GM23338 (cell line): ENCODE data around the gene TMCC1. TPM values are rescaled to one million over a fixed set of nuclear protein-coding genes. Genes with fewer than 3 reads are reported as not detected.

Experiments used
- ATAC-seq: fragments of 200-7000 bp; cut with Tn5 transposase; 3 replicates; pipeline ENCODE4 v1.9.1; 2020
- DNase-seq: peaks from one replicate; pipeline ENCODE4 v3.0.0-alpha.2; 2015; ENCODE audit warnings: low spot score
- H2AFZ ChIP-seq: fragments of 200-600 bp; sonication (generic); 2 replicates; pipeline ENCODE4 v1.8.0; 2016; ENCODE audit warnings: antibody characterized with exemption, mild to moderate bottlenecking, moderate library complexity
- H3F3A ChIP-seq: fragments of 200-600 bp; sonication (generic); replicated peaks from 2 replicates; pipeline ENCODE4 v1.8.0; 2017; ENCODE audit warnings: antibody characterized with exemption, mixed run types, low read depth
- H3K27ac ChIP-seq: fragments of 200-600 bp; sonication (generic); 2 replicates; pipeline ENCODE4 v1.6.1; 2016; ENCODE audit warnings: low read depth
- H3K27me3 ChIP-seq: fragments of 200-600 bp; sonication (generic); 2 replicates; pipeline ENCODE4 v1.8.0; 2016; ENCODE audit warnings: mild to moderate bottlenecking, mixed run types, moderate library complexity; ENCODE audit not compliant: insufficient read depth
- H3K36me3 ChIP-seq: fragments of 200-600 bp; sonication (generic); 2 replicates; pipeline ENCODE4 v1.8.0; 2016; ENCODE audit warnings: mild to moderate bottlenecking; ENCODE audit not compliant: insufficient read depth
- H3K4me1 ChIP-seq: fragments of 200-600 bp; sonication (generic); 2 replicates; pipeline ENCODE4 v1.8.0; 2016; ENCODE audit warnings: mild to moderate bottlenecking, moderate library complexity; ENCODE audit not compliant: insufficient read depth
- H3K4me2 ChIP-seq: fragments of 200-600 bp; sonication (generic); 2 replicates; pipeline ENCODE4 v1.7.1; 2017; ENCODE audit warnings: mixed run types
- H3K4me3 ChIP-seq: fragments of 200-600 bp; sonication (generic); 2 replicates; pipeline ENCODE4 v1.6.1; 2016; ENCODE audit warnings: mixed run types
- H3K79me2 ChIP-seq: fragments of 200-600 bp; sonication (generic); replicated peaks from 2 replicates; pipeline ENCODE4 v1.8.0; 2017; ENCODE audit warnings: mild to moderate bottlenecking; ENCODE audit not compliant: insufficient read depth
- H3K9me2 ChIP-seq: fragments of 200-600 bp; sonication (generic); 2 replicates; pipeline ENCODE4 v1.8.0; 2017; ENCODE audit not compliant: insufficient read depth
- H4K20me1 ChIP-seq: fragments of 200-600 bp; sonication (generic); replicated peaks from 2 replicates; pipeline ENCODE4 v1.8.0; 2017; ENCODE audit warnings: mild to moderate bottlenecking; ENCODE audit not compliant: insufficient read depth
- H3K27ac Mint-ChIP-seq: 2 replicates; pipeline ENCODE4 v1.8.0; 2020; ENCODE audit warnings: inconsistent platforms, mild to moderate bottlenecking, moderate library complexity, mixed read lengths
- H3K27me3 Mint-ChIP-seq: 3 replicates; pipeline ENCODE4 v1.8.0; 2022; ENCODE audit warnings: low read depth, mild to moderate bottlenecking, moderate library complexity, mixed read lengths, inconsistent platforms; ENCODE audit not compliant: insufficient read depth, poor library complexity
- H3K36me3 Mint-ChIP-seq: 3 replicates; pipeline ENCODE4 v1.8.0; 2021; ENCODE audit warnings: low read depth, mild to moderate bottlenecking, inconsistent platforms, moderate library complexity, mixed read lengths
- H3K4me1 Mint-ChIP-seq: 3 replicates; pipeline ENCODE4 v1.8.0; 2020; ENCODE audit warnings: mild to moderate bottlenecking, inconsistent platforms, mixed read lengths
- H3K4me3 Mint-ChIP-seq: 3 replicates; pipeline ENCODE4 v1.8.0; 2021; ENCODE audit warnings: moderate library complexity, mild to moderate bottlenecking, inconsistent platforms, mixed read lengths
- H3K9me3 Mint-ChIP-seq: 3 replicates; pipeline ENCODE4 v1.8.0; 2020; ENCODE audit warnings: moderate library complexity, mild to moderate bottlenecking, inconsistent platforms, mixed read lengths
- CREB1 ChIP-seq: fragments of 250-450 bp; sonication (Bioruptor Pico); IDR thresholded peaks from 2 replicates; pipeline ENCODE4 v1.5.0; 2020; ENCODE audit warnings: low read depth, mild to moderate bottlenecking, moderate library complexity
- ETS1 ChIP-seq: IDR thresholded peaks from 2 replicates; pipeline ENCODE4 v1.6.1; 2016; ENCODE audit warnings: antibody characterized with exemption
- EZH2 ChIP-seq: fragments of 200-600 bp; sonication (generic); IDR thresholded peaks from one replicate; pipeline ENCODE4 v1.8.0; 2017; ENCODE audit warnings: antibody characterized with exemption, mild to moderate bottlenecking, low read depth; ENCODE audit not compliant: unreplicated experiment
- EZH2phosphoT487 ChIP-seq: fragments of 200-600 bp; sonication (generic); IDR thresholded peaks from one replicate; pipeline ENCODE4 v1.8.1; 2018; ENCODE audit warnings: antibody characterized with exemption; ENCODE audit not compliant: unreplicated experiment
- JUNB ChIP-seq: IDR thresholded peaks from one replicate; pipeline ENCODE4 v1.6.1; 2016; ENCODE audit warnings: antibody characterized with exemption; ENCODE audit not compliant: unreplicated experiment
- NANOG ChIP-seq: IDR thresholded peaks from 2 replicates; pipeline ENCODE4 v1.6.1; 2016; ENCODE audit warnings: antibody characterized with exemption, borderline replicate concordance
- POLR2AphosphoS5 ChIP-seq: IDR thresholded peaks from 2 replicates; pipeline ENCODE4 v1.6.1; 2016; ENCODE audit warnings: antibody characterized with exemption, low read depth
- REST ChIP-seq: IDR thresholded peaks from one replicate; pipeline ENCODE4 v1.6.1; 2018; ENCODE audit warnings: antibody characterized with exemption; ENCODE audit not compliant: unreplicated experiment
- STAT1 ChIP-seq: IDR thresholded peaks from one replicate; pipeline ENCODE4 v1.6.1; 2016; ENCODE audit warnings: antibody characterized with exemption; ENCODE audit not compliant: unreplicated experiment
- ZNF114 ChIP-seq: fragments of 250-450 bp; sonication (Bioruptor Pico); IDR thresholded peaks from 2 replicates; pipeline ENCODE4 v1.5.0; 2020; ENCODE audit warnings: mild to moderate bottlenecking, moderate library complexity
- ZNF331 ChIP-seq: fragments of 250-450 bp; sonication (Bioruptor Pico); IDR thresholded peaks from 2 replicates; pipeline ENCODE4 v1.5.0; 2020; ENCODE audit warnings: low read depth, mild to moderate bottlenecking, moderate library complexity
- polyA plus RNA-seq: library from polyadenylated mRNA; unstranded; fragments of >200 nt; fragmentation: Nextera tagmentation; extraction: Ambion mirVana; gene quantifications from 2 replicates; pipeline ENCODE4 v1.2.1, GENCODE V29; 2016
- total RNA-seq: library from RNA; depleted of rRNA; stranded (reverse); fragments of >200 nt; shearing (Covaris generic); gene quantifications from 2 replicates; pipeline ENCODE4 v1.2.3, GENCODE V29; 2014
- TF ChIP-seq, protein P1 (sequence below): fragments of 250-450 bp; sonication (Bioruptor Pico); IDR thresholded peaks from 2 replicates; pipeline ENCODE4 v1.5.0; 2020; ENCODE audit warnings: mild to moderate bottlenecking, moderate library complexity
- TF ChIP-seq, protein P2 (sequence below), 2 experiments: fragments of 200-600 bp in 1 of 2; sonication (generic) in 1 of 2; conservative IDR thresholded peaks; 2 replicates each; pipeline versions ENCODE4 v1.5.1 to v1.6.1; 2016 to 2017; ENCODE audit warnings: antibody characterized with exemption in 2 of 2, low read depth in 2 of 2, mild to moderate bottlenecking in 2 of 2, moderate library complexity in 1 of 2

TMCC1 gene
- total and polyA plus RNA-seq, 2 experiments from 2014 or later: 8.2 to 18.4 TPM

GRCh38 chr3:129621626-129622225 is 271.8 kb downstream of the TMCC1 start:
- H3K4me1 Mint-ChIP-seq: peaks cover 32% of the 10 kb centered on the region
- no peaks in the 10 kb centered on the region for H3K27me3 ChIP-seq
- H3K9me2 ChIP-seq: no peaks in the 10 kb centered on the region
- no peaks in the 10 kb centered on the region for H4K20me1 ChIP-seq
- TF ChIP-seq NANOG (no peak), EZH2phosphoT487 (no peak), ETS1 (no peak), STAT1 (no peak), REST (no peak), JUNB (no peak), POLR2AphosphoS5 (no peak), ZNF114 (CRISPR knock-in tag) (no peak), CREB1 (CRISPR knock-in tag) (no peak), EZH2 (no peak), ZNF331 (no peak)
- TF ChIP-seq, protein P1, sequence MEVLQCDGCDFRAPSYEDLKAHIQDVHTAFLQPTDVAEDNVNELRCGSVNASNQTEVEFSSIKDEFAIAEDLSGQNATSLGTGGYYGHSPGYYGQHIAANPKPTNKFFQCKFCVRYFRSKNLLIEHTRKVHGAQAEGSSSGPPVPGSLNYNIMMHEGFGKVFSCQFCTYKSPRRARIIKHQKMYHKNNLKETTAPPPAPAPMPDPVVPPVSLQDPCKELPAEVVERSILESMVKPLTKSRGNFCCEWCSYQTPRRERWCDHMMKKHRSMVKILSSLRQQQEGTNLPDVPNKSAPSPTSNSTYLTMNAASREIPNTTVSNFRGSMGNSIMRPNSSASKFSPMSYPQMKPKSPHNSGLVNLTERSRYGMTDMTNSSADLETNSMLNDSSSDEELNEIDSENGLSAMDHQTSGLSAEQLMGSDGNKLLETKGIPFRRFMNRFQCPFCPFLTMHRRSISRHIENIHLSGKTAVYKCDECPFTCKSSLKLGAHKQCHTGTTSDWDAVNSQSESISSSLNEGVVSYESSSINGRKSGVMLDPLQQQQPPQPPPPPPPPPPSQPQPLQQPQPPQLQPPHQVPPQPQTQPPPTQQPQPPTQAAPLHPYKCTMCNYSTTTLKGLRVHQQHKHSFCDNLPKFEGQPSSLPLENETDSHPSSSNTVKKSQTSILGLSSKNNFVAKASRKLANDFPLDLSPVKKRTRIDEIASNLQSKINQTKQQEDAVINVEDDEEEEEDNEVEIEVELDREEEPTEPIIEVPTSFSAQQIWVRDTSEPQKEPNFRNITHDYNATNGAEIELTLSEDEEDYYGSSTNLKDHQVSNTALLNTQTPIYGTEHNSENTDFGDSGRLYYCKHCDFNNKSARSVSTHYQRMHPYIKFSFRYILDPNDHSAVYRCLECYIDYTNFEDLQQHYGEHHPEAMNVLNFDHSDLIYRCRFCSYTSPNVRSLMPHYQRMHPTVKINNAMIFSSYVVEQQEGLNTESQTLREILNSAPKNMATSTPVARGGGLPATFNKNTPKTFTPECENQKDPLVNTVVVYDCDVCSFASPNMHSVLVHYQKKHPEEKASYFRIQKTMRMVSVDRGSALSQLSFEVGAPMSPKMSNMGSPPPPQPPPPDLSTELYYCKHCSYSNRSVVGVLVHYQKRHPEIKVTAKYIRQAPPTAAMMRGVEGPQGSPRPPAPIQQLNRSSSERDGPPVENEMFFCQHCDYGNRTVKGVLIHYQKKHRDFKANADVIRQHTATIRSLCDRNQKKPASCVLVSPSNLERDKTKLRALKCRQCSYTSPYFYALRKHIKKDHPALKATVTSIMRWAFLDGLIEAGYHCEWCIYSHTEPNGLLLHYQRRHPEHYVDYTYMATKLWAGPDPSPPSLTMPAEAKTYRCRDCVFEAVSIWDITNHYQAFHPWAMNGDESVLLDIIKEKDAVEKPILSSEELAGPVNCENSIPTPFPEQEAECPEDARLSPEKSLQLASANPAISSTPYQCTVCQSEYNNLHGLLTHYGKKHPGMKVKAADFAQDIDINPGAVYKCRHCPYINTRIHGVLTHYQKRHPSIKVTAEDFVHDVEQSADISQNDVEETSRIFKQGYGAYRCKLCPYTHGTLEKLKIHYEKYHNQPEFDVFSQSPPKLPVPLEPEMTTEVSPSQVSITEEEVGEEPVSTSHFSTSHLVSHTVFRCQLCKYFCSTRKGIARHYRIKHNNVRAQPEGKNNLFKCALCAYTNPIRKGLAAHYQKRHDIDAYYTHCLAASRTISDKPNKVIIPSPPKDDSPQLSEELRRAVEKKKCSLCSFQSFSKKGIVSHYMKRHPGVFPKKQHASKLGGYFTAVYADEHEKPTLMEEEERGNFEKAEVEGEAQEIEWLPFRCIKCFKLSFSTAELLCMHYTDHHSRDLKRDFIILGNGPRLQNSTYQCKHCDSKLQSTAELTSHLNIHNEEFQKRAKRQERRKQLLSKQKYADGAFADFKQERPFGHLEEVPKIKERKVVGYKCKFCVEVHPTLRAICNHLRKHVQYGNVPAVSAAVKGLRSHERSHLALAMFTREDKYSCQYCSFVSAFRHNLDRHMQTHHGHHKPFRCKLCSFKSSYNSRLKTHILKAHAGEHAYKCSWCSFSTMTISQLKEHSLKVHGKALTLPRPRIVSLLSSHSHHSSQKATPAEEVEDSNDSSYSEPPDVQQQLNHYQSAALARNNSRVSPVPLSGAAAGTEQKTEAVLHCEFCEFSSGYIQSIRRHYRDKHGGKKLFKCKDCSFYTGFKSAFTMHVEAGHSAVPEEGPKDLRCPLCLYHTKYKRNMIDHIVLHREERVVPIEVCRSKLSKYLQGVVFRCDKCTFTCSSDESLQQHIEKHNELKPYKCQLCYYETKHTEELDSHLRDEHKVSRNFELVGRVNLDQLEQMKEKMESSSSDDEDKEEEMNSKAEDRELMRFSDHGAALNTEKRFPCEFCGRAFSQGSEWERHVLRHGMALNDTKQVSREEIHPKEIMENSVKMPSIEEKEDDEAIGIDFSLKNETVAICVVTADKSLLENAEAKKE (CRISPR knock-in tag): no peak
- TF ChIP-seq, protein P2, sequence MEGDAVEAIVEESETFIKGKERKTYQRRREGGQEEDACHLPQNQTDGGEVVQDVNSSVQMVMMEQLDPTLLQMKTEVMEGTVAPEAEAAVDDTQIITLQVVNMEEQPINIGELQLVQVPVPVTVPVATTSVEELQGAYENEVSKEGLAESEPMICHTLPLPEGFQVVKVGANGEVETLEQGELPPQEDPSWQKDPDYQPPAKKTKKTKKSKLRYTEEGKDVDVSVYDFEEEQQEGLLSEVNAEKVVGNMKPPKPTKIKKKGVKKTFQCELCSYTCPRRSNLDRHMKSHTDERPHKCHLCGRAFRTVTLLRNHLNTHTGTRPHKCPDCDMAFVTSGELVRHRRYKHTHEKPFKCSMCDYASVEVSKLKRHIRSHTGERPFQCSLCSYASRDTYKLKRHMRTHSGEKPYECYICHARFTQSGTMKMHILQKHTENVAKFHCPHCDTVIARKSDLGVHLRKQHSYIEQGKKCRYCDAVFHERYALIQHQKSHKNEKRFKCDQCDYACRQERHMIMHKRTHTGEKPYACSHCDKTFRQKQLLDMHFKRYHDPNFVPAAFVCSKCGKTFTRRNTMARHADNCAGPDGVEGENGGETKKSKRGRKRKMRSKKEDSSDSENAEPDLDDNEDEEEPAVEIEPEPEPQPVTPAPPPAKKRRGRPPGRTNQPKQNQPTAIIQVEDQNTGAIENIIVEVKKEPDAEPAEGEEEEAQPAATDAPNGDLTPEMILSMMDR (conservative IDR thresholded peaks at IDR 0.05; ENCODE audit: low read depth in 2 of 2): no peak
- H3K4me1 ChIP-seq: peaks cover 13% of the 10 kb centered on the region
- no peak overlapping the region for H3K4me3 ChIP-seq
- no peak for ATAC-seq
- H3K79me2 ChIP-seq: no peaks in the 10 kb centered on the region
- no peaks in the 10 kb centered on the region for H3K36me3 Mint-ChIP-seq
- no peak overlapping the region for H3K27ac Mint-ChIP-seq
- no peaks in the 10 kb centered on the region; the same call in 2 of the 3 replicates for H3K9me3 Mint-ChIP-seq
- H3K36me3 ChIP-seq: no peaks in the 10 kb centered on the region
- no peak for DNase-seq
- no peak overlapping the region for H3K4me3 Mint-ChIP-seq
- H3K4me2 ChIP-seq: no peak overlapping the region
- H3F3A ChIP-seq: peaks cover 3% of the 10 kb centered on the region; the same call in 1 of the 2 replicates
- H2AFZ ChIP-seq: no peak overlapping the region
- peaks cover 13% of the 10 kb centered on the region for H3K27me3 Mint-ChIP-seq
- no peak overlapping the region for H3K27ac ChIP-seq
